Neutrophil (primary cell): ENCODE data around the gene SPATA18.

Experiments used
- H3K27ac ChIP-seq: fragments of 200-600 bp; sonication (generic); 2 replicates; pipeline ENCODE4 v1.5.1; 2016; ENCODE audit warnings: mild to moderate bottlenecking, moderate library complexity
- H3K27me3 ChIP-seq: fragments of 200-600 bp; sonication (generic); 2 replicates; pipeline ENCODE4 v1.6.0; 2016; ENCODE audit warnings: mild to moderate bottlenecking
- H3K36me3 ChIP-seq: fragments of 200-600 bp; sonication (generic); 2 replicates; pipeline ENCODE4 v1.5.1; 2017
- H3K4me1 ChIP-seq, 2 experiments: fragments of 200-600 bp in 1 of 2; sonication (generic) in 1 of 2; 1 replicate in 1 of 2; 2 replicates in 1 of 2; pipeline versions ENCODE4 v1.5.1 to v1.6.1; 2013 to 2016; ENCODE audit warnings: low read depth in 1 of 2, low read length in 1 of 2, mild to moderate bottlenecking in 1 of 2, moderate library complexity in 1 of 2; ENCODE audit not compliant: control insufficient read depth in 1 of 2, insufficient read depth in 1 of 2
- H3K4me3 ChIP-seq, 2 experiments: fragments of 200-600 bp in 1 of 2; sonication (generic) in 1 of 2; 1 replicate in 1 of 2; 2 replicates in 1 of 2; pipeline ENCODE4 v1.5.1; 2013 to 2016; ENCODE audit warnings: low read depth in 1 of 2, low read length in 1 of 2, mild to moderate bottlenecking in 1 of 2, moderate library complexity in 1 of 2
- H3K9me3 ChIP-seq: fragments of 200-600 bp; sonication (generic); 2 replicates; pipeline ENCODE4 v1.5.1; 2016
- CTCF ChIP-seq: fragments of 200-600 bp; sonication (generic); IDR thresholded peaks from 2 replicates; pipeline ENCODE4 v1.5.1; 2016; ENCODE audit warnings: antibody characterized with exemption

The SPATA18 gene

GRCh38 chr4:52107336-52107735 is 56.2 kb downstream of the SPATA18 start:
- H3K27me3 ChIP-seq, result no peaks in the 10 kb centered on the region
- H3K4me3 ChIP-seq, result no peak overlapping the region
- no peaks in the 10 kb centered on the region for H3K9me3 ChIP-seq
- no peaks in the 10 kb centered on the region for H3K36me3 ChIP-seq
- H3K4me1 ChIP-seq, result no peaks in the 10 kb centered on the region
- H3K27ac ChIP-seq, result no peak overlapping the region
- TF ChIP-seq CTCF, result no peak

- no peak overlapping the region for H3K4me3 ChIP-seq
- H3K36me3 ChIP-seq, result no peaks in the 10 kb centered on the region
- no peak overlapping the region for H3K27ac ChIP-seq
- H3K27me3 ChIP-seq, result no peaks in the 10 kb centered on the region
- H3K9me3 ChIP-seq, result no peaks in the 10 kb centered on the region
- no peak for TF ChIP-seq CTCF
- no peaks in the 10 kb centered on the region for H3K4me1 ChIP-seq
Measured at GRCh38 chr4:52107745-52108144, 56.6 kb downstream of the SPATA18 start.

GRCh38 chr4:52110171-52110570 is 59.1 kb downstream of the SPATA18 start:
- no peak overlapping the region for H3K4me3 ChIP-seq
- no peaks in the 10 kb centered on the region for H3K4me1 ChIP-seq
- H3K36me3 ChIP-seq, result no peaks in the 10 kb centered on the region
- H3K27me3 ChIP-seq, result no peaks in the 10 kb centered on the region
- no peaks in the 10 kb centered on the region for H3K9me3 ChIP-seq
- H3K27ac ChIP-seq, result no peak overlapping the region
- no peak for TF ChIP-seq CTCF

- Histone ChIP-seq H3K9me3 (no peaks in the 10 kb centered on the region), H3K4me1 (no peaks in the 10 kb centered on the region), H3K4me3 (no peak overlapping the region), H3K27ac (no peak overlapping the region), H3K27me3 (no peaks in the 10 kb centered on the region), H3K36me3 (no peaks in the 10 kb centered on the region)
- TF ChIP-seq CTCF, result no peak
Measured at GRCh38 chr4:52111995-52112394, 60.9 kb downstream of the SPATA18 start.

GRCh38 chr4:52112411-52112810 is 61.3 kb downstream of the SPATA18 start:
- no peaks in the 10 kb centered on the region for H3K27me3 ChIP-seq
- TF ChIP-seq CTCF, result no peak
- no peak overlapping the region for H3K4me3 ChIP-seq
- H3K9me3 ChIP-seq, result no peaks in the 10 kb centered on the region
- no peak overlapping the region for H3K27ac ChIP-seq
- no peaks in the 10 kb centered on the region for H3K36me3 ChIP-seq
- H3K4me1 ChIP-seq, result no peaks in the 10 kb centered on the region

GRCh38 chr4:52116641-52117040 is 65.5 kb downstream of the SPATA18 start:
- no peak overlapping the region for H3K4me3 ChIP-seq
- H3K9me3 ChIP-seq, result no peaks in the 10 kb centered on the region
- no peaks in the 10 kb centered on the region for H3K27me3 ChIP-seq
- H3K4me1 ChIP-seq, result no peaks in the 10 kb centered on the region
- no peaks in the 10 kb centered on the region for H3K36me3 ChIP-seq
- H3K27ac ChIP-seq, result no peak overlapping the region
- no peak for TF ChIP-seq CTCF
